Activated CD8-positive, alpha-beta memory T cell treated with anti-CD3 and anti-CD28 coated beads, Interleukin-2, amount 50 U/mL, for 1 hour (primary cell): Measurements from ENCODE around the gene RANBP1.

Source experiments
- DNase-seq: peaks from one replicate; pipeline ENCODE4 v3.0.0-alpha.2; 2020; ENCODE audit errors: extremely low read depth

The RANBP1 gene

DNA sequence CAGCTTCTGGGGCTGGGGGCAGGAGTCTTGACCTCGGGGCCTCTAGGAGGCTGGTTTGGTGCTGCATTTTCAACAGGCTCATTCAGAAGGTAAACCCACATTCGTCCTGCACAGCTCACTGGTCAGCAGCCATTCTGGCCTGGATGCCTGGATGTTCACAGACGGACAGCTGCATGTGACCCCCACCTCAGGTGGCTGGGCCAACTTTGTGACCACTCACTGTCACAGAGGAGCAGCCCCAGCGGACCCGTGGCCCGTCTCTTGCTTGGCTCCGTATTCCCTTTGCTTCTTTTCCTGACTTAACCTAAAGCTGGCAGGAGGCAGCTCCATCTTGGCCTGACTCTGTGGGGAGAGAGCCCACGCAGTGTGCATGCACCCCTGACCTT lies 27.6 kb upstream of the RANBP1 start:
- DNase-seq = no peak

DNA sequence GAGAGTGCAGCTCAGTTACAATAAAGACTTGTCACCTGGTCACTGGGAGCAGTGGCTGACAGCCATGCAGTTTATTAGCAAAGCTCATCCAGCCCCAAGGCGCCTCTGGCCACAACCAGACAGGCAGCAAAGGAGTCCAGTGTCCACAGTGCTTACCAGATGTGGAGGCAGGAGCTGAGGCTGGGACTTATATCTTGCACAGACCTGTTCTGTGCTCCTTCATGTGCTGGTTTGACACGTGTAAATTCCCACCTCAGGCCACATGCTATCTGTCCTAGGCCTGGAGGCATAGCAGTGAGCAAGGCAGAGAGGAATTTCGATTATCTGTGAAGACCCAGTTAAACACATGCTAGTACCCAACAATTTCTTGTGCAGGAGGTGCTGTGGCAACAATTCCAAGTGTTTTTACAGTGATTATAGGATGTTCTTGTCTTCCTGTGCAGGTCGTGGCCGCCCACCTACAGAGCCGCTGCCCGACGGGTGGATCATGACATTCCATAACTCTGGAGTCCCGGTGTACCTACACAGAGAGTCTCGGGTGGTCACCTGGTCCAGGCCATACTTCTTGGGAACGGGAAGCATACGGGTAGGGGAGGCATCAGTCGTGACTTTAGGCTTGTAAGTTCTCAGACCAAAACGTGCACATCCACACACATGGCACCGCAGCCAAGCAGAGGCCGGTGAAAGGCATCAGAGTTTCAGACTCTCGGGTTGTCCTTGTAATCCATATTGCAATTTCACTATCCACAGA lies 26.5 kb upstream of the RANBP1 start:
- DNase-seq = no peak

DNA sequence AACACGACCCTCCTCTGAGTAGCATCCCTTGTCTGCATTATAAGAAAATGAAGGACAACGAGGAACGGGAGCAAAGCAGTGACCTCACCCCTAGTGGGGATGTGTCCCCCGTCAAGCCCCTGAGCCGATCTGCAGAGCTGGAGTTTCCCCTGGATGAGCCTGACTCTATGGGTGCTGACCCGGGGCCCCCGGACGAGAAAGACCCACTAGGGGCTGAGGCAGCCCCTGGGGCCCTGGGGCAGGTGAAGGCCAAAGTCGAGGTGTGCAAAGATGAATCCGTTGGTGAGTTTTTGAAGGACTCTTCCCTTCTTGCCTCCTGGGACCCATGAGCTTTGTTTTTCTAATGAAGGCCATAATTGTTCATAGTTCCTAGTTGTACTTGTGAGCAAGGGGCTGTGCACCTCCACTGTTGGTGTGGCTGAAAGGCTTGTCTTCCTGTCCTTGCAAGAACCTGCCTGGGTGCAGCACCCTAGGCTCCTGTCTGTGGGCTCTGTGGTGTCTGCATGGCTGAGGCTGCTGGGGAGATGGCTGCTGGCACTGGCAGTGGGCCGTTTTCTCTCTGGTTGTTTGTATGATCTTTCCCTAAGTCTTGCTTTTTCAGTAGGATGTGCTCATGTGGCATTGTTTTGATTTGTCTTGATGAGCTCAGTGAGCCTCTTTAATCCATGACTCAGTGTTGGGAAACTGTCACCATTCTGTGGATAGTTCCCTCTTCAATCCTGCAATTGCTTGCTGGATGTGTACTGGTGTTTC lies 25.8 kb upstream of the RANBP1 start:
- DNase-seq = no peak

DNA sequence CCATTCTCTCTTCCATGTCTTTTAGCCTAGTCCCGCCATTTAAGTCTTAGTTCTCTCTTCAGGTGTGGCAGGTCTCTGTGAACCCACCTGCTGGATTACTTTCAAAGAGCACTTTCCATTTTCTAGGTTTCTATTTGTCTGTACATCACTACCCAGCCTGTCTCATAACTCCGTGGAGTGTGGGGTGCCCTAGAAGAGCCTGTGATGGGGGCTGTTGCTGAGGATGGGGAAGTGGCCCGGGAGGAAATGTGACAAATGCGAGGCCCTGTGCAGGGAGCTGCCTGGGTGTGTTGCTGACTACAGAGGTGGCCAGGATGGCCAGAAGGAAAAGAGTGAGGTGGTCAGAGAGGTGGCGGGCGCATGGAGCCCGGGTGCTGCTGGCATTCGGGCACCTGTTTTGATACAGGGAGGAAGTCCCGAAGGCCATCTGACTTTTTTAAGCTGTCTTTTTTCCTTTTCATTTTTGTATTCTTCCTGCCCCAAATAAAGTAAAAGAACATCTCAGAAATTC lies 25.1 kb upstream of the RANBP1 start:
- no peak for DNase-seq

DNA sequence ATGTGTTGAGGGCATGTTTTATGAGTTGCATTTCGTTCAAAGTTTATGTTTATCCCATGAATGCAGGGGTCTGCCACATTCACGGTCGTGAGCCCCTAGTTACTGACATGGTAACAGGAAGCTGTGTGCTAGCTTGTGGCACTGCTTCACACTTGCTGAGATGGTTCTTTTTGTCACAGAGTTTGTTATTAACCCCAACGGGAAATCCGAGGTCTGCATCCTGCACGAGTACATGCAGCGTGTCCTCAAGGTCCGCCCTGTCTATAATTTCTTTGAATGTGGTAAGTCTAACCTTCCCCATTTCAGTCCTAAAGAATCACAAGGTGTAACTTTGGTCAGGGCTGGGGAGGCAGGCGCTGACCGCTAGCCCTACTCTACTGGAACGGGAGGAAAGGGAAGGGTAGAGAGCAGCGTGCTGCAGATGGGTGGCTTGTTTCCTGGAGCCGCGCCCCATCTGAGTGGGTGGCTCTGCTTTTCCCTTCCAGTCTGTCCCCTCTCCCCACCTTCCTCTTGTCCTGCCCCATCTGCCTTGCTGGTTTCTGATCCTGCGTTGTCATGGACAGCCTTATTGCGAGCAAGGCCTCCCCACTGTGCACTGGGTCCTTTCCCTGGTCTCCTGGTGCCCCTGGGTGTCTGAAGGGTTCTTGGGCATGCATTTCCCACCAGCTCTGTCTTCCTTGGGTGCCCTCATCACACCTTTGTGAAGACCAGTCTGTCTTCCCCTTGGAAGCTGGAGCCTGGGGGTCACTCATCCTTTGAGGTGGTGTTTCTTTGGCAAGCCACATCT lies 24.0 kb upstream of the RANBP1 start:
- DNase-seq = no peak

DNA sequence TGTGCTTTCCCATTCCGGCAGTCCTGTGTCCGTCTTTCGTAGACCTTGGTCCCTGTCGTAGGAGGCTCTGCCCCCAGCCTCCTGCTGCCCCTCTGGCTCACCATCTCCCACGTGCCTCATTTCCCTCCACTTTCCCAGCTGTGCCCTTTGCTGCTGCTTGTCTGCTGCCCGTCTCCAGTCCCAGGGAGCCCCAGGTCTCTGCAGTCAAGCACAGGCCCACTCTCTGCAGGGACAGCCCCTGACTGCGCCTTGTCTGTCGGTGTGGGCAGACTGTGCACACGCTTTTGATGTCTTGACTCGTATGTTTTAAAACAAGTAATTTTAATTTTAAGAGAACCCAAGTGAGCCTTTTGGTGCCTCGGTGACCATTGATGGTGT lies 23.4 kb upstream of the RANBP1 start:
- no peak for DNase-seq

DNA sequence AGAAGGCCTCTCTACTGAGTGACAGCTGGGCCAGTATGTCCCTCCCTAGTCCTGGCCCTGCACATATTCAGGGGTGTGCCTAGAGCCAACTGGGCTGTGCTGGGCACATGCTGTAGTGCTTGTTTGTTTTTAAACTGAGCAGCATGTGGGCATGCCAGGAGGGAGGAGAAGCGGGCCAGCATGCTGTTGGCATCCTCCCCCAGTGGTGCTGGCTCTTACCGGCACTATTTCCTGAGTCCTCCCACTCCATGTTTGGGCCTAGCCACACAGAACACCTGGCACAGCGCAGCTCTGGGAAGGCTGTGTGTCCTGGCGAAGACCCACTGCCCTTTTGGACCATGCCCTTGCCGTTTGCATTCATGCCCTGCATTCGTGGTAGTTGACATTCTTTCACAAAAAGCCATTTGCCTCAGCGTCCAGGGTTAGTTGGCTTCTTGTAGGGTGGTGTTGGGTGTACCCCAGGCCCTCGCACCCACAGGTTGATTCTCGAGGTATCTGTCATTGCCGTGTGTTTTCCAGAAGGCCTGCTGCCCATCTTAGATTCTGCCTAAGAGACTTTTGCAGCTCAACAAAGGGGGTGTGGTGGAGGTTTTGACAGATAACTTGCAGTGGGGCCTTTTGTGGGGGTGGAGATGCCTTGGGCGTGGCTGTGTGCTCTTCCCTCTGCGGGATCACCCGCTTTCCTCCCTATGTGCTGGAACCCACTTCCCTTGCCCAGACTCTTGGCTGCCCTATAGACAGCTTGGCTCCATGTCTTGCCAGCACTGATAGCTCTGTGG lies 22.3 kb upstream of the RANBP1 start:
- DNase-seq = no peak

DNA sequence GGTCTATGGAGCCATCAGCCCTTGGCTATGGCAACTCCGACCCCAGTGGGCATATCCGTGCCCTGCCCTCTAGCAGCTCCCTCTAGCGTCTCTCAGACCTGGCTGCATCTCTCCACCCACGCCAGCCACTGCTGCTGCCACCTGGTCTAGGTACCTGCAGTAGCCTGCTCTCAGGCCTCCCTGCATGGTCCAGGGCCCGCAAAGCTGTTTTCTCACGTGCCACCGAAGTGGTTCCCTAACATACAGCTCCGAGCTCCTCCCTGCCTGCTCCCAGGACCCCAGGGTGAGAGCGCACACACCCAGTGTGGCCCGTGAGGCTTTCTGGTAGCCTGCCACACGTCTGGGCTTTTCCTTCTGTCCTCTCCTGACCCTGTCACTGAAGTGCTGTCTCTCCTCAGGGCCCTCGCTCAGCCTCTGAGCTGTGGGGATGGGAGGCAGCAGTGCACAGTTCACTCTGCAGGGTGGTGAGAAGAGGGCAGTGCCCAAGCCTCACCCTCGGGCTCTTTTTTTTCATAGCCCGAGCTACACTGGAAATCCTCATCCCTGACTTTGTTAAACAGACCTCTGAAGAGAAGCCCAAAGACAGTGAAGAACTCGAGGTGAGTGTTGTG lies 21.6 kb upstream of the RANBP1 start:
- no peak for DNase-seq

DNA sequence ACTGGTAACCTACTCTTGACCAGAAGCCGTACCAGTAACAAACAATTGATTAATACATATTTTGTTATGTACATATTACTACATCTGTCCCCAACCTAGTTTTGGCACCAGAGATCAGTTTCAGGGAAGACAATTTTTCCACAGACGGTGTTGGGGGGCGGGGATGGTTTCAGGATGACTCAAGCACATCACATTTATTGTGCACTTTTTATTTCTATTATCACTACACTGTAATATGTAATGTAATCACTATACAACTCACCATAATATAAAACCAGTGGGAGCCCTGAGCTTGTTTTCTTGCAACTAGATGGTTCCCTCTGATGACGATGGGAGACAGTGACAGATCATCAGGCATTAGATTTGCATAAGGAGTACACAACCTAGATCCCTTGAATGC lies 20.4 kb upstream of the RANBP1 start:
- DNase-seq = no peak

DNA sequence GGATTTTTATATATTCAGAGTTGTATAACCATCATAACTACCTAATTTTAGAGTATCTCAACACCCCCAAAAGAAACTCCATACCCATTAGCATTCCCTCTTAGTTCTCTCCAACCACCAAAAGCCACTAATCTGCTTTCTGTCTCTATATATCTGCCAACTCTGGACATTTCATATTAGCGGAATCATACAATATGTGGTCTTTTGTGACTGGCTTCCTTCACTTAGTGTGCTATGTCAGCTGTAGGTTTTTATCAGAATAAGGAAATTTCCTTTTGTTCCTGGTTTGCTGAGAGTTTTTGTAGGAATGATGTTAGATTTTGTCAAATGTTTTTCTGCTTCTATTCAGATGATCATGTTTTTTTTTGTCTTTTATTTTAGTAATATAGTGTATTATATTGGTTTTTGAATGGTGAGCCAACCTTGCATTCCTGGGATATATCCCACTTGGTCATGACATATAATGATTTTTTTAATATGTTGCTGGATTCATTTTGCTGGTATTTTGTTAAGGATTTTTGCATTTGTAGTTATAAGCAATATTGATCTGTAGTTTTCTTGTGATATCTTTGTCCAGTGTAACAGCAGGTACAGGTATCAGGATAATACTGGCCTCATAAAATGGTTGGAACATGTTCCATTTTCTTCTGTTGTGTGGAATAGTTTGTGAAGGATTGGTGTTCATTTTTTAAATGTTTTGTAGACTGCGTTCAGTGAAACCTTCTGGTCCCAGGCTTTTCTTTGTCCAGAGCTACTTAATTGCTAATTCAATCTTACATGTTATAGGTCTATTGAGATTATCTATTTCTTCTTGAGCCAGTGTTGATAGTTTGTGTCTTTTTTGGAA lies 19.1 kb upstream of the RANBP1 start:
- DNase-seq = no peak

DNA sequence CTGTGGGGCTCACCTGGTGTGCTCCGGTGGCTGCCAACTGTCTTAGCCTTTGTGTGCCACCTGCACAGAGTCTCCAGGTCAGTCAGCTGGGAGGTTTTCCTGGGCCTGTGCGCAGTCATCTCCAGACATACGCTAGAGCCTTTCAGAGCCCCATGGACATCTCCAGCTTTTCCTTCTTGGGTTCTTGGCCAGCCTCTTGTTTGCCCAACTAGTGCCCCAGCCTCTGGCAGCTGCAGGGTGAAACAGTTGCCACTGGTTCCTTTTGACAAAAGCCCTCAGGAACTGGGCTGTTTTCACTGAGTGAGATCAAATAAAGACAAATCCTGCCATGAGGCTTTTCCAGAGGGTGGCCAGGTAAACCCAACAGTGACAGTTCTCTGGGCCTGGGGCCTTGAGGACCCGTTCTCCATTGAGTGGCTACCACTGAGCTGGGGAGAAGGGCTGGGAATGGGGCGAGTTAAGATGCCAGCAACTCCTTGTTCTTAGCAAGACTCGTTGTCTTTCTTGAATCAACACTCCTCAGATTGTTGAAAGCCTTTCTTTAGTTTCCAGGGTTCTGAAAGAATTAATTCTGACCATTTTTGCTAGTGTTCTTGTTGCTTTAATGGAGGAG lies 16.7 kb upstream of the RANBP1 start:
- DNase-seq = no peak

DNA sequence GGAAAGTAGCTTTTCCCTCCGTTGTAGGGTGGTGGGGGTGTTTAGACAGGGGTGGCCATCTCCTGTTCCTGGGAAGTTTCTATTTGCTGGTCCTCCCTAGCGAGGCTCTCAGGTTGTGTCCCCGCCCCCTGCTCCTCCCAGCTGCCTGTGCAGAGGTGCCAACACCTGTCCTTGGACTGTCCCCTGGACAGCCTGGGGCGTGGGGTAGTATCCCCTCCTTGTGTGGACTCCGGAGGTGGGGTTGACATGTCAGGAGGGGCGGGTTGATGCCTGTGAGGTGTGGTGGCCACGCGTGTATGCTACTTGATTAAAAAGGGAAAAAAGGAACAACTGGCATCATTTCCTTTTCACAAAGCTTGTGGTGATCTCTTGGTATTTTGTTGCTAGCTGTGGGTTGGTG lies 14.3 kb upstream of the RANBP1 start:
- DNase-seq = no peak

DNA sequence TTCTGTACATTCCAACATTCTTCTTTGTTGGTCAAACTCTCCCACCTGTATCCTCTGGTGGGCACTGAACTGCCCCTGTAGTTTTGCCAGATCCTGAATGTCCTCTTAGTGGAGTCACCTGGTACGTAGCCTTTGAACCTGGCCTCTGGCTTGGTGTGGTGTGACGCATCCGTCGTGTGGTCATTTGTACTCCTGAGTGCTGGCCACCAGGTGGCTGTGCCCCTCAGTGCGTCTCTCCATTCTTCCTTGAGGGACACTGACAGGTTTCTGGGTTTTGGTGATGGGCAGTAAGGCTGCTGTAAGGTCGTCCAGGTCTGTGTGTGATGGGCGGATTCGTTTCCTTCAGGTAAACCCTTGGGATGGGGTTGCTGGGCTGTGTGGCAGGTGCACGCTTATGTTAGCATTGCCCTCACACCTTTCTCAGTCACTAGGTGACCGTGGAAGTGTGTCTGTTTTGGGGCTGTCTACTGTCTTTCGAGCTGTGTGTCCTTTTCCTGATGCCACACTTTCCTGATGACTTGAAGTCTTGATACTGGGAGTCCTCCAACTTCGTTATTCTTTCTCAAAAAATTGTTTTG lies 13.6 kb upstream of the RANBP1 start:
- DNase-seq = no peak

DNA sequence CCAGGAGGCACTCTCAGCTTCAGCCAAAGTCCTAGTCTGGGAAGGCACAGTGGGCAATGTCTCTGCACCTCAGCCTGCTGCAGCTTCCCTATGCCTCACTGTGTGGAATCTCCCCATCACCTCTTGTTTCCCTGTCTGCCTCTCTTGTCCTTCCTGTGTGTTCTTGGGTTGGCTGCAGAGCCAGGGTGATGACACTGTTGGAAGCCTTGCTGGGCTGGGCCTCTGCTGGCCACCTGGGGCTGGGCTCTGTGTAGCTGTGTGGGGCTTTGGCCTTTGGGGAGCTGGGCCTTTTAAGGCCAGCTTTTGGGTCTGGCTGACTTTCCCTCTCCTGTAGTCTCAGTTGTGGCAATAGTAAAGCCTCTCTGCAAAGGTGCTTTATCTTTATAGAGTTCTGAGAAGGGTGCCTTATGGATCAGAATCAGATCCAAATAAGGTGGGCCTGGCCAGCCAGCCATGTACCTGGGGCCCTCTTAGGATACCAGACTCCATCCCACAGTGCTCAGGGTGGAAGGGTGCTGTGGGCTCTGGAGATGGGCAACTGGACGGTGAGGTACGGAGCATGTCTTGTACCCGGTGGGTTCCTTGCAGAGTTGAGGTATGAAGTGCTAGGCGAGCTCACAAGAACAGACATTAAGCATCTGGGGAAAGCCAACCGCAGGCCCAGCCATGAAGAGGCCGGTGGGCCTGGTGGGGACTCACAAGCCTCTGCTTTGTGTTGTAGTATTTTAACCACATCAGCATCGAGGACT lies 10.3 kb upstream of the RANBP1 start:
- no peak for DNase-seq

DNA sequence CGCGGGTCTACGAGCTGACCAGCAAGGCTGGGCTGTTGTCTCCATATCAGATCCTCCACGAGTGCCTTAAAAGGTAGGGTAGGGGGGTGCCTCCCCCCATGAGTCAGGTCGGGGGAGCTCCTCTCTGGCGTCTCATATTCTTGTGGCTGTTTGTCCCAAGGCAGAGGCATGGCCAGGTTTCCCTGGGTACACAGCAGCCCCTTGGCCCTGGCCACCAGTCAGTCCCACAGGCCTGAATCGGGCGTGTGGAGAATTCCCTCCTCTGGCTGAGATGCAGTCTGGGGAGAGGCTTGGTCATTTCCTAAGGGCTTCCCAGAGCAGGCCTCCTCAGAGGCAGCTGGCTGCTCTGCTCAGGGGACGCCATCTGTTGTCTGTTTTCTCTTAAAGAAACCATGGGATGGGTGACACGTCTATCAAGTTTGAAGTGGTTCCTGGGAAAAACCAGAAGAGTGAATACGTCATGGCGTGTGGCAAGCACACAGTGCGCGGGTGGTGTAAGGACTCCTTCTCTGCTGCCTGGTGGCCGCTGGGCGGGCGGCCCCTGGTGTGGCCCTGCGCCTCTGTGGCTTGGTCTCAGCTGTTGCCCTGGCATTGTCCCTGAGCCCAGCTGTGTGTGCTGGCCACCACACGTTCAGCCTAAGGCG lies 9.6 kb upstream of the RANBP1 start:
- no peak for DNase-seq

DNA sequence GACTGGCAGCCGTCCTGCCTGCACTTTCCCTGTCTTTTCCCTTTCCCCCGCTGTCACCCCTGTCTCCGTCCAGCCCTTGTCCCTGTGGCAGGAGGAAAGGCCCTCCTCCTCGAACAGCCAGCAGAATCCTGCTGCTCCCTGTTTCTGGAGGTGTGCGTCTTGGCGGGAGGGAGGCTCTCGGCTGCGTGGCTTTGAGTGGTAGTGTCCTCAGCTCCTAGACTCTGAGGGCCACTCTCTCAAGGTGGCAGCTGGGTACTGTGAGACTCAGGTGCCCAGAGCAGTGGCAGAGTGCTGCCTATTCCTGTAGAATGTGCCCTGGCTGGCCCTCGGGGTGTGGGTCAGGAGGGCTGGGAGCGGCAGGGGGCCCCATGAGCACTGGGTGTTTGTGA lies 9.1 kb upstream of the RANBP1 start:
- DNase-seq = no peak

DNA sequence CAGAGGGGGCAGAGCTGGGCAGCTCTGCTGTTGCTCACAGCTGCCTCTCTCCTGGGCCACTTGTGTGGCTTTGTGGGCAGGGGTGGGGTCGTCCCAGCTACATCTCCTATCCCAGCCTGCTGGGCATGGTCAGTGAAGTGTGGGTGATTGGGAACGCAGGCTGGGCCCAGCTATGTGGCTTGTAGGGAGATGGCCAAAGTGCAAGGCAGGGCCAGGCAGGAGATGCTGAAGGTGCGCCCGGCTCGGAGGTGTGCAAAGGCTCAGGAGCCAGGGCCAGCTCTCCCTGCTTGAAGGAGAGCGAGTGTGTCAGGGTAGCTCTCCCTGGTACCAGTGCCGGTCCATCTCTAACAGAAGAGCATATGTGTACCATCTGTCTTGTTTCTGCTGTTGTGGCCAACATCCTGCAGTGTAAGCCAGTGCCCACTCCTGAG lies 8.4 kb upstream of the RANBP1 start:
- DNase-seq = no peak
